GM23248 (cell line): ENCODE data around the gene MUC21. TPM values are rescaled to one million over a fixed set of nuclear protein-coding genes. Genes with fewer than 3 reads are reported as not detected.

Experiments used
- DNase-seq: peaks from one replicate; pipeline ENCODE4 v3.0.0-alpha.2; 2015
- H2AFZ ChIP-seq: fragments of 200-600 bp; sonication (generic); 2 replicates; pipeline ENCODE4 v1.6.1; 2016; ENCODE audit warnings: antibody characterized with exemption
- H3F3A ChIP-seq: fragments of 200-600 bp; sonication (generic); 2 replicates; pipeline ENCODE4 v1.6.1; 2016; ENCODE audit warnings: mild to moderate bottlenecking, antibody characterized with exemption, mixed run types; ENCODE audit not compliant: insufficient read depth
- H3K27ac ChIP-seq: fragments of 200-600 bp; sonication (generic); 2 replicates; pipeline ENCODE4 v1.5.1; 2016; ENCODE audit warnings: mild to moderate bottlenecking
- H3K27me3 ChIP-seq: fragments of 200-600 bp; sonication (generic); replicated peaks from 2 replicates; pipeline ENCODE4 v1.6.1; 2016; ENCODE audit warnings: mild to moderate bottlenecking; ENCODE audit not compliant: insufficient read depth
- H3K36me3 ChIP-seq: fragments of 200-600 bp; sonication (generic); 2 replicates; pipeline ENCODE4 v1.6.1; 2016; ENCODE audit warnings: low read depth, mild to moderate bottlenecking
- H3K4me1 ChIP-seq: fragments of 200-600 bp; sonication (generic); 2 replicates; pipeline ENCODE4 v1.6.1; 2016; ENCODE audit warnings: mild to moderate bottlenecking; ENCODE audit not compliant: insufficient read depth
- H3K4me2 ChIP-seq: fragments of 200-600 bp; sonication (generic); one replicate; pipeline ENCODE4 v1.6.1; 2016; ENCODE audit warnings: mild to moderate bottlenecking; ENCODE audit not compliant: unreplicated experiment
- H3K4me3 ChIP-seq: fragments of 200-600 bp; sonication (generic); 2 replicates; pipeline ENCODE4 v1.5.1; 2016; ENCODE audit warnings: mild to moderate bottlenecking
- H3K79me2 ChIP-seq: fragments of 200-600 bp; sonication (generic); 2 replicates; pipeline ENCODE4 v1.6.1; 2016; ENCODE audit warnings: mild to moderate bottlenecking; ENCODE audit not compliant: insufficient read depth
- H3K9ac ChIP-seq: fragments of 200-600 bp; sonication (generic); 2 replicates; pipeline ENCODE4 v1.6.1; 2016; ENCODE audit warnings: mild to moderate bottlenecking
- H3K9me2 ChIP-seq: fragments of 200-600 bp; sonication (generic); 2 replicates; pipeline ENCODE4 v1.6.1; 2016; ENCODE audit warnings: mixed run types, mild to moderate bottlenecking, moderate library complexity; ENCODE audit not compliant: insufficient read depth
- H3K9me3 ChIP-seq: fragments of 200-600 bp; sonication (generic); one replicate; pipeline ENCODE4 v1.6.1; 2017; ENCODE audit warnings: low read depth
- H4K20me1 ChIP-seq: fragments of 200-600 bp; sonication (generic); 2 replicates; pipeline ENCODE4 v1.6.0; 2016; ENCODE audit not compliant: insufficient read depth
- EZH2 ChIP-seq: fragments of 200-600 bp; sonication (generic); IDR thresholded peaks from 2 replicates; pipeline ENCODE4 v1.6.1; 2018; ENCODE audit warnings: antibody characterized with exemption, mild to moderate bottlenecking; ENCODE audit not compliant: insufficient read depth, poor library complexity, severe bottlenecking
- EZH2phosphoT487 ChIP-seq: fragments of 200-600 bp; sonication (generic); IDR thresholded peaks from 2 replicates; pipeline ENCODE4 v1.6.1; 2018; ENCODE audit warnings: antibody characterized with exemption, moderate library complexity, mild to moderate bottlenecking, low read depth; ENCODE audit not compliant: insufficient read depth
- WGBS, 2 experiments: methylation state at CpG; one replicate each; pipeline ENCODE4 v1.1.6; 2015 to 2017; ENCODE audit warnings: low lambda C conversion rate in 2 of 2, low coverage in 1 of 2; ENCODE audit errors: missing lambda C conversion rate in 2 of 2; 5-methylcytosine and 5-hydroxymethylcytosine counted together
- in situ Hi-C: fragments of 300-500 bp; cut with MboI; formaldehyde crosslinking; loops from 2 replicates; pipeline ENCODE4 v1.15.0; 2020
- polyA plus RNA-seq: library from polyadenylated mRNA; unstranded; fragments of >200 nt; fragmentation: Nextera tagmentation; extraction: Ambion mirVana; gene quantifications from 2 replicates; pipeline ENCODE4 v1.2.1, GENCODE V29; 2016
- total RNA-seq: library from RNA; depleted of rRNA; stranded (reverse); fragments of >200 nt; shearing (Covaris generic); gene quantifications from 2 replicates; pipeline ENCODE4 v1.2.3, GENCODE V29; 2014; rRNA removed

The MUC21 gene
- total and polyA plus RNA-seq, 2 experiments from 2014 or later, result not detected

DNA sequence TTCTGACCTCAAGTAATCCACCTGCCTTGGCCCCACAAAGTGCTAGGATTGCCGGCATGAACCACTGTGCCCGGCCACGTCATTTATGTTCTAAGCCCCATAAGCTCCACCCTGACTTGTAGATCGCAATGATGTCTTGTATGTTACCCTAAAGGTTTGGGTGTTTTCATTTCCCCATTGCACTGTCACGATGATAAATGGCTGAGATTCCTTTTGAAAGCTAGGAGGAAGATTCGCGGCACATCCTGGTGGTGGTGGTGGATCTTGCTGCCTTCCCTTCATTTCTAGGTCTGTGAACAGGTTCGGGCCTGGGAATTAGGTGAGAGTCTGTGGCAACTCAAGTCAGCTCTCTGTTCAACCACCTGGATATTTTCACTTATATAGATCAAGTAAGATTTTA lies 55.0 kb downstream of the MUC21 start:
- Histone ChIP-seq H3K4me1 (peaks cover 22% of the 10 kb centered on the region), H3K36me3 (no peaks in the 10 kb centered on the region), H3K4me3 (no peak overlapping the region), H3K79me2 (no peaks in the 10 kb centered on the region), H3K9ac (no peak overlapping the region), H3K4me2 (no peak overlapping the region), H3K27me3 (peaks cover 8% of the 10 kb centered on the region; the same call in 1 of the 2 replicates), H3K27ac (no peak overlapping the region), H4K20me1 (no peaks in the 10 kb centered on the region), H3F3A (peaks cover 32% of the 10 kb centered on the region), H2AFZ (no peak overlapping the region), H3K9me2 (no peaks in the 10 kb centered on the region), H3K9me3 (no peaks in the 10 kb centered on the region)
- DNase-seq, result no peak
- 94% methylated on average over 8 of the region's 8 CpGs for WGBS, 2 experiments
- in situ Hi-C loops, result no loop called here
- TF ChIP-seq EZH2 (no peak), EZH2phosphoT487 (no peak)

Other genes with a start within 250 kb of the MUC21 start
- 156 and 165 TPM in 2 replicates for gene FLOT1, start 241.0 kb upstream of the MUC21 start, total RNA-seq
- 162 and 171 TPM in 2 replicates for gene FLOT1, start 241.0 kb upstream of the MUC21 start, polyA plus RNA-seq
- 148 and 156 TPM in 2 replicates for gene IER3, start 239.2 kb upstream of the MUC21 start, total RNA-seq
- 76.4 and 82.1 TPM in 2 replicates for gene IER3, start 239.2 kb upstream of the MUC21 start, polyA plus RNA-seq
- gene DDR1, start 99.2 kb upstream of the MUC21 start, total RNA-seq, result 23.1 and 27.0 TPM in 2 replicates
- gene DDR1, start 99.2 kb upstream of the MUC21 start, polyA plus RNA-seq, result 16.9 and 17.5 TPM in 2 replicates
- gene GTF2H4, start 75.5 kb upstream of the MUC21 start, total RNA-seq, result 12.8 and 21.7 TPM in 2 replicates
- gene GTF2H4, start 75.5 kb upstream of the MUC21 start, polyA plus RNA-seq, result 5.3 and 5.4 TPM in 2 replicates
- 11.9 and 20.8 TPM in 2 replicates for gene VARS2, start 69.5 kb upstream of the MUC21 start, total RNA-seq
- 8.5 and 9.9 TPM in 2 replicates for gene VARS2, start 69.5 kb upstream of the MUC21 start, polyA plus RNA-seq
- gene SFTA2, start 51.5 kb upstream of the MUC21 start, total RNA-seq, result not detected in 2 replicates
- gene SFTA2, start 51.5 kb upstream of the MUC21 start, polyA plus RNA-seq, result not detected in 2 replicates
- not detected in 2 replicates for gene MUCL3, start 42.7 kb upstream of the MUC21 start, total RNA-seq
- gene MUCL3, start 42.7 kb upstream of the MUC21 start, polyA plus RNA-seq, result not detected in 2 replicates
- not detected in 2 replicates for gene MUC22, start 26.8 kb downstream of the MUC21 start, total RNA-seq
- gene MUC22, start 26.8 kb downstream of the MUC21 start, polyA plus RNA-seq, result not detected in 2 replicates
- gene C6orf15, start 128.9 kb downstream of the MUC21 start, total RNA-seq, result not detected in 2 replicates
- not detected in 2 replicates for gene C6orf15, start 128.9 kb downstream of the MUC21 start, polyA plus RNA-seq
- gene PSORS1C1, start 131.1 kb downstream of the MUC21 start, total RNA-seq, result 0.22 and 0.25 TPM in 2 replicates
- 2.0 and 2.6 TPM in 2 replicates for gene PSORS1C1, start 131.1 kb downstream of the MUC21 start, polyA plus RNA-seq
- not detected in 2 replicates for gene CDSN, start 136.7 kb downstream of the MUC21 start, total RNA-seq
- not detected in 2 replicates for gene CDSN, start 136.7 kb downstream of the MUC21 start, polyA plus RNA-seq
- not detected in 2 replicates for gene PSORS1C2, start 155.3 kb downstream of the MUC21 start, total RNA-seq
- 0.16 TPM in 1 of 2 replicates, not detected in the other for gene PSORS1C2, start 155.3 kb downstream of the MUC21 start, polyA plus RNA-seq
- gene CCHCR1, start 174.1 kb downstream of the MUC21 start, total RNA-seq, result 13.5 and 14.3 TPM in 2 replicates
- gene CCHCR1, start 174.1 kb downstream of the MUC21 start, polyA plus RNA-seq, result 10.8 and 13.2 TPM in 2 replicates
- 21.6 and 28.4 TPM in 2 replicates for gene TCF19, start 174.9 kb downstream of the MUC21 start, total RNA-seq
- gene TCF19, start 174.9 kb downstream of the MUC21 start, polyA plus RNA-seq, result 18.3 and 19.9 TPM in 2 replicates
- gene POU5F1, start 187.0 kb downstream of the MUC21 start, total RNA-seq, result 0.22 TPM in 1 of 2 replicates, not detected in the other
- gene POU5F1, start 187.0 kb downstream of the MUC21 start, polyA plus RNA-seq, result 0.61 and 0.88 TPM in 2 replicates